Activated CD8-positive, alpha-beta memory T cell treated with anti-CD3 and anti-CD28 coated beads, Interleukin-2, amount 50 U/mL, for 48 hours (primary cell): ENCODE results near the gene CDH13.

Source experiments
- DNase-seq: peaks from one replicate; pipeline ENCODE4 v3.0.0-alpha.2; 2020

Gene CDH13

DNA sequence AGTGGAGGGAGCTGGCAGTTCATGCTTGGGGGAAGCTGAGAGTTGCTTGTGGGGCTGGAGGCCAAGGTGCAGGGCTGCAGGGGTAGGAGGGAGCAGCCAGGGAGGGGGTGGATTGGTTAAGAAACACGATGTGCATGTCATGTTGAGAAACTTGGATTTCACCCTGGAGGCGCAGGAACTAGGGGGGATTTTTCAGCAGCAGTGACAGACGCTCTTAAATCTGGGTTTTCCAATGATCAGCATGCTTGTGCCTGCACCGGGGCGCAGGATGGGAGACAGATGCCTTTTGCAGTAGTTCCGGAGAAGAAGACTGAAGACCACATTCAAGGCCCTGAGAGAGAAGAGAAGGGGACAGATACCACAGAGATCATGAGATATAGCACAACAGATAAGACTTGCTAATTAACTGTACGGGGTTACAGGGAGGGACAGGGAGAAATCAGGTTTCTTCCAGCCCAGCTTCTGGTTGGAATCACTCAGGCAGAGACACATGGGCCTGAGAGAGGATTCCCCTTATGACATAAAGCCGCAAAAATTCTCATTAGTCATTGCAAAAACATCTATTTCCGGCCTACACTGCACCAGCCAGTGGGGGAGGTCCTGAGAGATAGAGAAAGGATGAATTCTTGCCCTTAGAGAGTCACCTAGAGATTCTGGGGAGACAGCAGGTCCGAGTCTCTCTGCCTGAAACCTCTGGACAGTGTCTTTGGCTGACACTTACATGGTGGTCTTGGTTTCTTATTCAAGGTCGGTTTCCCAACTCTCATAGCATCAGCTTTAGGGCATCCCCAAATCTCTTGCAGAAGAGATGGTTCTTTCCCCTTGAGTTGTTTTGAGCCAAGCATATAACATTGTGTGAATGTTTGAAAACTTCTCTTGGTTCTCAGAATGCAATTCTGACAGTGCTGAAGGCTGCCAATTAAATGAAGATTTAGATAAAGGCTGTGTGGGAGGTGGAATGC is 27.1 kb downstream of the CDH13 start:
- DNase-seq, result peak; percentile 58

DNA sequence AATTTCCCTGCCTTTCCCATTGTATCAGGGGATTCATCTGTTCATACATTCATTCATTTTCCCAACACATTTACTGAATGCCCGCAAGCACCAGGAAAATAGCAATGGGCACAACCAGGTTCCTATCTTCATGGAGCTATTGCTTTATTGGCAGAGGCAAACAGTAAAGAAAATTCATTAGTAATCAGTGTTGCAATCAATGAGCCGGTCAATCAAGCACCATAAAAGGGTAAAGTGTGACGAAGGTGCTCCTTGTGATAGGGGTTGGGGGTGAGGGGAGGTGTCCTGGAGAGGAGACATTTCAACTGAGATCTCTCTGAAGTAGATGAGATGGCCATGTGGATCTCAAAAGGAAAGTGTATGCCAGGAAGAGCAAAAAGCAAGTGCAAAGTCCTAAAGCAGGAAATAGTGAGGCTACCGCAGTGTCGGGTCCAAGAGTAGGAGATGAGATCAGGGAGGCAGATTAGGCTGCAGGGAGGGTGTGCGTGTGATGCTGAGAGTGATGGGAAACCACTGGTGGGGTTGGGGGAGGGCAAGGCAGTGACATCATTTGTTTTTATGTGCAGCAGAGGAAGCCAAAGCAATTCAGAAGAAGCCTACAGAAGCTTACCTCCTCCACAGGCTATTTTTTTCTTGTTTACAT is 28.4 kb downstream of the CDH13 start:
- peak; percentile 77 for DNase-seq

DNA sequence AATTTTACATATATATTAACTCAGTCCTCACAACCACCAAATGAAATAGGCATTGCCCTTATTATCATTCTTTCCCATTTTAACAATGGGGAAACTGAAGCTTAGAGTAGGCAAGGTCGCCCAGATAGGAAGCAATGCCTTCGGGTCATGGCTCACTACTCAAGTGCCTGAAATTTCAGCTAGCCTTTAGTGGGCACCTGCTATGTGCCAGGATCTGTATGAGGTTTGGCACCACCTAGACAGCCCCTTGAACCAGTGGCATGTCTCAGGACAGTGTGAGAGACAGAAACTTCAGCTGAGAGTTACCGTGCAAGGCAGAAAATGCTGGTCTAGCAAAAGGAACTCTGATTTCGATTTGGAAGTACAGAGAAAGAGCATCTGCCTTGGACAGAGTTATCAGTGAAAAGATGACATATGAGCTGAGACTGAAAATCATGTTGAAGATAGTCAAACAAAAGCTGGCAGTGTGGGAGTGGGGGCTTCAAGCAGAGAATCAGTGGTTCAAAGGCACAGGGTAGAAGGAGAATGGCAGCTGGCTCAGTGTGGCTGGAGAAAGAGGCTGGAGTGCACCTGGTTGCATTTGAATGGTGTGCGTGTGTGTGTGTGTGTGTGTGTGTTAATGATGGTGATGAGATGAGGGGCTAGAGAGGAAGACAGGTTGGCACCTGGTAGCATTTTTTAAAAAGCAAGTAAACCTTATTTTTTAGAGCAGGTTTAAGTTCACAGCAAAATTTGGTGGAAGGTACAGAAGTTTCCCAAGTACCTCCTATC is 29.1 kb downstream of the CDH13 start:
- no peak for DNase-seq

GRCh38 chr16:82657239-82657638 is 30.5 kb downstream of the CDH13 start:
- no peak for DNase-seq

GRCh38 chr16:82657786-82658185 is 31.0 kb downstream of the CDH13 start:
- DNase-seq, result no peak

DNA sequence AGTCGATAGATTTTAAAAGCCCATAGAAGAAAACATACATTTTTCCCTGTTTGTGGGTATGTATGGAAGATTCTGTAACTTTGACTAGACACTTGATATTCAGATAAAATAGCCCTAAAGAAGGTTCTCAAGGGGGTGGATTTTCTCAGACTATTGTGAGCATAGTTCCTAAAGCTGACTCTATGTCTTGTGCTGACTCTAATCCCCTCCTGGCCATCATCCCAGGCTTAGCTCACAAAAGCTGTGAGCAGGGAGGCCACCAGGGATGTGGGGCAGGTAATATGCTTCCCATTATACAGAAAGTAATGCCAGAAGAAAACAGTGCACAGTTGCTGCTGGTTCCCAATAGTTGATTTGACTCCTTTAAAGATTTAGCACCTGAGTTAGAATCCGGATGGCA is 32.0 kb downstream of the CDH13 start:
- DNase-seq, result no peak

DNA sequence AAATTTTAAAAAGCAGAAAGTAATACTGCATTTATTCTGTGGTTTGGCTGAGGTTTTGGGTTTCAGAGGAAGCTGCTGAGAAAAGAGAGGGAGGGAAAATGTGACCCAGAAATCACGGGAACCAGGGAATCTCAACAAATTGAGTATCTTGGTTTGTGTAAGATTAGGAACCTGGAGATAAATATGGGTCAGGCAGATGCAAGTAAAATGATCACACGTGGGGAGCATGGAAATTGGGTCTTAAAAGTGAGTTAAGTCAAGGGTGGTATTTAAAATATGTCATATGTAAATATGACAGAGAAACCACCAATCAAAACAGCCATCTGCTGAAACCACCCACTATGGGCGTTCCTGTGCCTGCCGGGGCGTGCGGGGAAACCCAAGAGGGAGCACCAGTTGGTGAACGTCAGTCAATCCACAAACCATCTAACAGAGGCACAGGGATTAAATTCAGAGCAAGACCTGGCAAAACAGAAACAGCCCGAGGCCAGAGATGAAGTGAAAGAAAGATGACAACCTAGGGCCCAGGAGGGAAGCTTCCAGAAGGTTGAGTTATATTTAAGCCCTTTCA is 33.4 kb downstream of the CDH13 start:
- peak; percentile 58 for DNase-seq

GRCh38 chr16:82660966-82661365 is 34.2 kb downstream of the CDH13 start:
- DNase-seq, result no peak

- DNase-seq, result no peak
Observed at GRCh38 chr16:82664181-82664580, 37.4 kb downstream of the CDH13 start.

DNA sequence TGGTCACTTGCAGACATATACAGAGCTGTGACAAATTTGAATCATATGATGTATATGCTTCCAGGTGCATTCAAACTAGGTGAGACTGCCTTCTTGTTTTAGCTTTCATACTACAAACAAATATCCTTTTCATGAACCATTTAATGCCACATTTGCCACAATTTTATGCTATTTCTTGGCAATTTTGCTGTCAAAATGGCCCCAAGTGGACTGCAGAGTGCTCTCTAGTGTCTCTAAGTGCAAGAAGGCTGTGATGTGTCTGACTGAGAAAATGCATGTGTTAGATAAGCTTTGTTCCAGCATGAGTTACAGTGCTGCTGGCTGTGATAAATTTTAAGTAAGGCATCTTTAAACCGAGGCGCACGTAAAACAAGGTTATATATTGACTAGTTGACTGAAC is 38.3 kb downstream of the CDH13 start:
- DNase-seq, result no peak

DNA sequence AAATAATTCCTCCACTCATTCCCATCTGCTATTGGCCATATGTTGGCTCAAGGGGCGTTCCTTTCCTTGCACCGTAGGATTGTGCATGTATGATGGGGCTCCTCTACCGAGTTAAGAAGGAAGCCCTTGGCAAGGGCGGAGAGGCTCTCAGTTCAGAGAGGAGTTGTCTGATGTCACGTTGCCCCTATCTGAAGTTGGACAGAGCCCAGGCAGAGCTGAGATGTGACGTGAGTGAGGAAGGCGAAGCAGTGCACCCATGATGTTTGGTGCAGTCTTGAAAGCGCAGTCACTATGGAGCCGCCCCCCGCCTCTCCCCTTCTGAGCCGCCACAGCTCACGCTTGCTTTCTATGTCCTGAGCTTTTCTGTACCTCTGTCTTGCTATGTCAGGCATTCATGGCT is 40.7 kb downstream of the CDH13 start:
- DNase-seq, result no peak

DNA sequence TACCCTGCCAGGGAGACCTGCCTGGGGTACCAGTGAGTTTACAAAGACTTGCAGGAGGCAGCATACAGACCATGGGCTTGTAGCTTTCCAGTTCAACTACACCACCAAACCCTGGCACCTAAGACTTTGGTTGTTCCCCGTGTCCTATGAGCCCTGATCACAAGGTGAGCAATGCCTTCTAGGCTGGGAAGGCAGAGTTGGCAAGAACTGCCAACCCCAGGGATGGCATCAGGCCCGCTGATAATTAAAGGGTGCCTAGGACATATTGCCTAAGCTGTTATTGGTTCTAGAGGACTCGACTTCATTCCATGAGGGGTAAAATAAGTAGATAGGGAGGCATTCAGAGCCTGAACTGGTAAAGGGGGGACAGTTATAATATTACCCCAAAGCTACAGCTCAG is 41.3 kb downstream of the CDH13 start:
- DNase-seq, result no peak

DNA sequence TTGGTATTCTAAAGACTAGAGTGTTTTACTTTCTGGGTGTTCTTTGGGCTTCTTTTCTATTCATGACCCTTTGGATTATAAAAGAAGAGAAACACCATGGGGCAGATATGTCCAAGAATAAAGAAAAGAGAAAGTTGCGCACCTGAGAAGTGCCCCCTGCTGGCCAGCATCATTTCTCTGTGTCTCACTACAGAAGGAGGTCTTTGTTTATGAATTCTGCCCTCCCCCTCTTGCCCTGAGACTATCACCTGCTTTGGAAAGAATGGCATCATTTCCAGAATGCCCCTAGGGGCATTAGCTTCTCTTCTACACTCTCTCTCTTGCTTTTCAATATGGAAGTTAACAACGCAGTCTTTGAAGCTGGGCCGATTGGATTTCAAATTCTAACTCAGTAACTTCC is 45.0 kb downstream of the CDH13 start:
- DNase-seq, result peak; percentile 56

DNA sequence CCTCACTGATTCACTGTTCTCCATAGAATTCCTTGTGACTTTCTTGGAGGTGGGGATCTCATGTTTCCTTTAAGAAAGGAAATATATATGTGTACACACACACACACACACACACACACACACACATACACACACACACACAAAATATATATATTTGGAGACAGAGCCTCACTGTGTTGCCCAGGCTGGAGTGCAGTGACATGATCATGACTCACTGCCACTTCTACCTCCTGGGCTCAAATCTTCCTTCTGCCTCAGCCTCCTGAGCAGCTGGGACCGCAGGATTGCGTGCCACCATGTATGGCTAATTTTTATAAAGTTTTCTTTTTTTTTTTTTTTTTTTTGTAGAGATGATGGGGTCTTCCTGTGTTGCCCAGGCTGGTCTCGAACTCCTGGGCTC is 45.9 kb downstream of the CDH13 start:
- DNase-seq, result no peak

GRCh38 chr16:82675300-82675699 is 48.5 kb downstream of the CDH13 start:
- no peak for DNase-seq

DNA sequence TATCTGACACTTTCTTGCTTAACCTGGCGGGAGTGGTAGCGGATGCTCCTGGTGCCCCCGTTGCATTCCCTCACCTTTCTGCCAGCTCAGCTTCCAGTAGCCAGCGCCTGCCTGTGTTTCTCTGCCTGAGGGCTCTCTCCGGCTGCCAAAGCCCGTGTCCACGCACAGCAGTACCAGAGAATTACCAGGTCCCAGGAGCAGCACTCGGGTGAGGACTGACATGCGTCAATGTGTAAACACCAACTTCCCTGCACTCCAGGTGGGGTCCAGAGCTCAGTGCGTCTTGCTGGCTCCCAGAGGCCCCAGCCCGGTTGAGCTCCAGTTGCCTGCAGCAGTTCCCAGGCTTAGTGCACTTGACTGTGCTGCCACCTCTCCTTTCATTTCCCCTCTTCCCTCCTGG is 54.8 kb downstream of the CDH13 start:
- no peak for DNase-seq

- no peak for DNase-seq
Observed at GRCh38 chr16:82682767-82683166, 56.0 kb downstream of the CDH13 start.

DNA sequence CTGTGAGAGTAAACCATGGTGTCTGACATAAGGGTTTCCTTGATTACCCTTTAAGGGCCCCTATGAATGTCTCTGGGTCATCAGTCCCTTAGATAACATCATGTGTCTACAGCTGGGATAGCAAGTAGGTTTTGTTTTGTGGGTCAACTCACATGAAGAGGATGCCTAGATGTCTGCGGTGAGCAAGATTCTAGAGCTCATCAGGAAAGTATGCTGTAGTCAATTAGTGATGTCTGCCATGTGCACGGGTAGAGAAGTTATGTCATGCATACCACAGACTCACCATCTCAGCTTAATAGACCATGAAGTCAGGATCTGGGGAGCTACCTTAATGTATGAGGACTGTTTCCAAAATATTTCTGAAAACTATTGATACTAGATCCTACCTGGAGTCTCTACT is 57.5 kb downstream of the CDH13 start:
- no peak for DNase-seq

DNA sequence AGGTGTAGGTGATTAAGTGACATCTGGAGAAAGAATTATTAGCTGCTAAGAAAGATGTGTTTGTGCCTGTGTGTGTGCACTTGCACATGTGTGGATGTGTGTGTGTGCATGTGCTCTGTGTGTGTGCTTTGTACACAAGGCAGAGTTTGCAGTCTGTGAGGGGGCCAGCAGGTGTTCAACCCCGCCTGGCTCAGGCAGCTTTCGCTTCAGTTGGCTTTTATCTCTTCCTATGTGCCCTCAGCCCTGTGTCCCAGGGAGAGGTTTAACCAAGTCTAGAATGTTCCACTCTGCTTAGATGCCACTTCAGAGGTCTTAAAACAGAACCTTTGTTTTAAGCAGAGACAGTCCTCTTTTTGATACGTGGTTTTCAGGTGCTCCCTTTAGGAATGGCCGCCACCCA is 58.8 kb downstream of the CDH13 start:
- DNase-seq, result no peak

GRCh38 chr16:82694239-82694874 is 67.6 kb downstream of the CDH13 start:
- DNase-seq, result no peak

DNA sequence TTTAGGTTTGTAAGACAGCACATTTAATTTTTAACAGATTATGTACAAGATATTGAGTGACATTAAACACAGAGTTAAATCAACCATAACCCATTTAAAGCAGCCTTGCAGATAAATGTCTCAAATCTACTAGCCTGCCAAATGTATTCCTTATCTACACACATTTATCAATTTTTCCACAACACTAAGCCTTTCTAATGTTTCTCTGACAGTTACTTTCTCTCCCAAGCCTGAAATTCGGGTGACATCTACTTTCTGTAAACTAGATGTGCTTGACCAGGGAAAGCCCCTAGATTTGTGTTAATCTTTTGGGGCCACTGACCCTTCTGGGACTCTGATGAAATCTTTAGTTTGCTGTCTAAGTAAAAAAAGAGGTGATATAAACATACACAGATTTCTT is 69.0 kb downstream of the CDH13 start:
- no peak for DNase-seq

- DNase-seq, result no peak
Observed at GRCh38 chr16:82699260-82699659, 72.5 kb downstream of the CDH13 start.
